GM12878 (cell line): Measurements from ENCODE around the gene FAF1.
A peak's percentile ranks its signal among the peaks of the same experiment; 100 is the strongest.

Source experiments
- CTCF ChIP-seq, 3 experiments: IDR thresholded peaks in 2 of 3; conservative IDR thresholded peaks in 1 of 3; 2 replicates each; pipeline ENCODE4 v1.5.1; 2011; ENCODE audit warnings: low read depth in 3 of 3, low read length in 3 of 3, mild to moderate bottlenecking in 3 of 3, control low read depth in 2 of 3, moderate library complexity in 2 of 3, inconsistent platforms in 1 of 3, mixed read lengths in 1 of 3; ENCODE audit not compliant: control insufficient read depth in 2 of 3, insufficient read depth in 1 of 3; ENCODE audit errors: extremely low read depth in 1 of 3
- HDGF ChIP-seq: fragments of 450-650 bp; IDR thresholded peaks from 2 replicates; pipeline ENCODE4 v1.6.1; 2016; ENCODE audit warnings: antibody characterized with exemption
- NKRF ChIP-seq: fragments of 450-650 bp; conservative IDR thresholded peaks from 2 replicates; pipeline ENCODE4 v1.6.1; 2017; ENCODE audit warnings: mild to moderate bottlenecking, moderate library complexity
- NRF1 ChIP-seq: conservative IDR thresholded peaks from 2 replicates; pipeline ENCODE4 v1.6.1; 2011; ENCODE audit warnings: mild to moderate bottlenecking, low read depth, low read length, improper control_type of control experiment
- PBX3 ChIP-seq: IDR thresholded peaks from 2 replicates; pipeline ENCODE4 v1.6.1; 2011; ENCODE audit warnings: mild to moderate bottlenecking, low read depth, low read length, moderate library complexity; ENCODE audit not compliant: insufficient replicate concordance
- POLR2A ChIP-seq: IDR thresholded peaks from 2 replicates; pipeline ENCODE4 v1.6.1; 2011; ENCODE audit warnings: low read depth, mild to moderate bottlenecking, low read length
- RB1 ChIP-seq: fragments of 450-650 bp; formaldehyde crosslinking; IDR thresholded peaks from 2 replicates; pipeline ENCODE4 v1.6.1; 2017; ENCODE audit warnings: mild to moderate bottlenecking, borderline replicate concordance
- SP1 ChIP-seq: IDR thresholded peaks from one replicate; pipeline ENCODE4 v1.6.1; 2011; ENCODE audit warnings: low read depth, low read length
- SREBF2 ChIP-seq: IDR thresholded peaks from 2 replicates; pipeline ENCODE4 v1.6.1; 2012; ENCODE audit warnings: mild to moderate bottlenecking, low read length
- TF ChIP-seq, protein P1 (sequence below): IDR thresholded peaks from 2 replicates; pipeline ENCODE4 v1.6.1; 2012; ENCODE audit warnings: low read length, inconsistent platforms
- TF ChIP-seq, protein P2 (sequence below): IDR thresholded peaks from 2 replicates; pipeline ENCODE4 v1.6.1; 2011; ENCODE audit warnings: borderline replicate concordance, low read depth, mild to moderate bottlenecking, moderate library complexity, mixed read lengths, low read length; ENCODE audit not compliant: insufficient read depth; ENCODE audit errors: extremely low read length
- TF ChIP-seq, protein P3 (sequence below): fragments of 450-650 bp; IDR thresholded peaks from 2 replicates; pipeline ENCODE4 v1.6.1; 2016; ENCODE audit warnings: mild to moderate bottlenecking, moderate library complexity, borderline replicate concordance

DNA sequence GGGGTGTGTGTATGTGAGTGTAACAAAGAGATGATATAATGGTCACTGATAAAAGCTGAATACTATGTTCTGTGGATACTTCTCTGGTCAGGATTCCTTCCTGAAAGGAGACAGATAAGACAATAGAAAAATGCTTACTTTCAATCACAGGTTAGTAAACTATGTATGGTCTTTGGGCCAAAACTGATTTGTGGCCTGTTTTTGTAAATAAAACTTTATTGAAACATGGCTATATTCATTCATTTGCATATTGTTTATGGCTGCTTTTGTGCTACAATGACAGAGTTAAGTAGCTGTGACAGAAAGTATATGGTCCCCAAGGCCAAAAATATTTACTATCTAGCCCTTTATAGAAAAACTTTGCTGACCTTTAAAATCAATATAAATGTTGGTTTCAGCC is 454.6 kb downstream of the FAF1 start:
- TF ChIP-seq, protein P1, sequence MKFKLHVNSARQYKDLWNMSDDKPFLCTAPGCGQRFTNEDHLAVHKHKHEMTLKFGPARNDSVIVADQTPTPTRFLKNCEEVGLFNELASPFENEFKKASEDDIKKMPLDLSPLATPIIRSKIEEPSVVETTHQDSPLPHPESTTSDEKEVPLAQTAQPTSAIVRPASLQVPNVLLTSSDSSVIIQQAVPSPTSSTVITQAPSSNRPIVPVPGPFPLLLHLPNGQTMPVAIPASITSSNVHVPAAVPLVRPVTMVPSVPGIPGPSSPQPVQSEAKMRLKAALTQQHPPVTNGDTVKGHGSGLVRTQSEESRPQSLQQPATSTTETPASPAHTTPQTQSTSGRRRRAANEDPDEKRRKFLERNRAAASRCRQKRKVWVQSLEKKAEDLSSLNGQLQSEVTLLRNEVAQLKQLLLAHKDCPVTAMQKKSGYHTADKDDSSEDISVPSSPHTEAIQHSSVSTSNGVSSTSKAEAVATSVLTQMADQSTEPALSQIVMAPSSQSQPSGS = no peak
- TF ChIP-seq CTCF (IDR thresholded peaks at IDR 0.05 in 2 of 3, conservative IDR thresholded peaks at IDR 0.05 in 1 of 3; ENCODE audit: control insufficient read depth in 2 of 3, extremely low read depth in 1 of 3, insufficient read depth in 1 of 3, low read depth in 3 of 3, low read length in 3 of 3) (no peak), POLR2A (no peak), HDGF (no peak), SP1 (no peak), SREBF2 (no peak), NKRF (no peak), NRF1 (no peak), PBX3 (no peak), RB1 (no peak)
- TF ChIP-seq, protein P2, sequence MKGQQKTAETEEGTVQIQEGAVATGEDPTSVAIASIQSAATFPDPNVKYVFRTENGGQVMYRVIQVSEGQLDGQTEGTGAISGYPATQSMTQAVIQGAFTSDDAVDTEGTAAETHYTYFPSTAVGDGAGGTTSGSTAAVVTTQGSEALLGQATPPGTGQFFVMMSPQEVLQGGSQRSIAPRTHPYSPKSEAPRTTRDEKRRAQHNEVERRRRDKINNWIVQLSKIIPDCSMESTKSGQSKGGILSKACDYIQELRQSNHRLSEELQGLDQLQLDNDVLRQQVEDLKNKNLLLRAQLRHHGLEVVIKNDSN = no peak
- TF ChIP-seq, protein P3, sequence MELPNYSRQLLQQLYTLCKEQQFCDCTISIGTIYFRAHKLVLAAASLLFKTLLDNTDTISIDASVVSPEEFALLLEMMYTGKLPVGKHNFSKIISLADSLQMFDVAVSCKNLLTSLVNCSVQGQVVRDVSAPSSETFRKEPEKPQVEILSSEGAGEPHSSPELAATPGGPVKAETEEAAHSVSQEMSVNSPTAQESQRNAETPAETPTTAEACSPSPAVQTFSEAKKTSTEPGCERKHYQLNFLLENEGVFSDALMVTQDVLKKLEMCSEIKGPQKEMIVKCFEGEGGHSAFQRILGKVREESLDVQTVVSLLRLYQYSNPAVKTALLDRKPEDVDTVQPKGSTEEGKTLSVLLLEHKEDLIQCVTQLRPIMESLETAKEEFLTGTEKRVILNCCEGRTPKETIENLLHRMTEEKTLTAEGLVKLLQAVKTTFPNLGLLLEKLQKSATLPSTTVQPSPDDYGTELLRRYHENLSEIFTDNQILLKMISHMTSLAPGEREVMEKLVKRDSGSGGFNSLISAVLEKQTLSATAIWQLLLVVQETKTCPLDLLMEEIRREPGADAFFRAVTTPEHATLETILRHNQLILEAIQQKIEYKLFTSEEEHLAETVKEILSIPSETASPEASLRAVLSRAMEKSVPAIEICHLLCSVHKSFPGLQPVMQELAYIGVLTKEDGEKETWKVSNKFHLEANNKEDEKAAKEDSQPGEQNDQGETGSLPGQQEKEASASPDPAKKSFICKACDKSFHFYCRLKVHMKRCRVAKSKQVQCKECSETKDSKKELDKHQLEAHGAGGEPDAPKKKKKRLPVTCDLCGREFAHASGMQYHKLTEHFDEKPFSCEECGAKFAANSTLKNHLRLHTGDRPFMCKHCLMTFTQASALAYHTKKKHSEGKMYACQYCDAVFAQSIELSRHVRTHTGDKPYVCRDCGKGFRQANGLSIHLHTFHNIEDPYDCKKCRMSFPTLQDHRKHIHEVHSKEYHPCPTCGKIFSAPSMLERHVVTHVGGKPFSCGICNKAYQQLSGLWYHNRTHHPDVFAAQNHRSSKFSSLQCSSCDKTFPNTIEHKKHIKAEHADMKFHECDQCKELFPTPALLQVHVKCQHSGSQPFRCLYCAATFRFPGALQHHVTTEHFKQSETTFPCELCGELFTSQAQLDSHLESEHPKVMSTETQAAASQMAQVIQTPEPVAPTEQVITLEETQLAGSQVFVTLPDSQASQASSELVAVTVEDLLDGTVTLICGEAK = peak; percentile 64
